SKM-1 (cell line): ENCODE results near the gene UBLCP1.
"Not testable (repeated sequence)": the region's sequence is repeated elsewhere in the genome, so short reads cannot be mapped to it uniquely, and the experiment has no call there.

ENCODE experiments used
- DNase-seq: peaks from one replicate; lab custom pipeline; 2025; ENCODE audit not compliant: unreplicated experiment; lab: John Stamatoyannopoulos, UW

UBLCP1 gene

GRCh38 chr5:159249158-159249557 is 13.9 kb upstream of the UBLCP1 start:
- no peak for DNase-seq

DNA sequence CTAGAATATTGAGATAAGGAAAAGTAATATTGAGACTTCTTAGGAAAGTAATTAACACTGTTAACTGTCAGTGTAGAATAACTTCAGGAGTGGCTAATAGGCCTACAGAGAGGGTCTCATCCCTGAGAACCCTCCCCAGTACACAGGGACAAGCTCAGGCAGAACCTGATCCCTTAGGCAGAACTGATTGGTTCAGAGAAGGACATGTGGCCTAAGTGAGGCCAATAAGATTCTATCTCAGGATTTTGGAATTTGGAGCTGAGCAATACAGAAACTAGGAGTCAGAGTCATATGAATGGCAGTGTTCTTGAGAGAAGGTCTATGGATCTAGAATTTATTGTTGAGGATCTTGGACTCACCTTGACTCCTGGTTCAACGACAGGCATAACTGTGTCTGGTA is 10.9 kb upstream of the UBLCP1 start:
- no peak for DNase-seq

GRCh38 chr5:159257007-159257406 is 6.1 kb upstream of the UBLCP1 start:
- DNase-seq, result no peak

DNA sequence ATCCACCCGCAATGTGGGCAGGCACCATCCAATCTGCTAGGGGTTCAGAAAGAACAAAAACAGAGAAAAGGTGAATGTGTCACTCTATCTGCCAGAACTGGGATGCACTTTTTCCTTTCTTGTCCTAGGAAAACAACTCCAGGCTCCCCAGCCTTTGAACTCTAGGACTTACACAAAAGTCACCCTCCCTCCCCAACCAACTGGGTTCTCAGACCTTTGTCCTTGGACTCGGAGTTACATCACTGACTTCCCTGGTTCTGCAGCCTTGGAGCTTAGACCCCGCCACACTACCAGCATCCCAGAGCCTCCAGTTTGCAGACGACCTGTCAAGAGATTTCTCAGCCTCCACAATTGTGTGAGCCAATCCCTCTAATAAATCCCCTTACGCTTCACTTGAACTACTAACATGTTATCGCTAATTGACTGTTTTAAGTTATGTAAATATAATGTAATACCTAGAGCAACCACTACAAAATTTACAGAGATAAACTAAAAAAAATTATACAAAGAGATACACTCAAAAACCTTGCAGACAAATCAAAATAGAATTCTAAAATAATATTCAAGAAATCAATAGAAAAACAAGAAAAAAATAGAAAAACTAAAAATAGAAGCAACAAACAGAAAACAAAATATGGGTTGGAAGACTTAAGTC is 5.3 kb upstream of the UBLCP1 start:
- DNase-seq, result no peak

- no peak for DNase-seq
Observed at GRCh38 chr5:159258361-159258760, 4.7 kb upstream of the UBLCP1 start.

GRCh38 chr5:159260212-159260611 is 2.9 kb upstream of the UBLCP1 start:
- not testable (repeated sequence) for DNase-seq

DNA sequence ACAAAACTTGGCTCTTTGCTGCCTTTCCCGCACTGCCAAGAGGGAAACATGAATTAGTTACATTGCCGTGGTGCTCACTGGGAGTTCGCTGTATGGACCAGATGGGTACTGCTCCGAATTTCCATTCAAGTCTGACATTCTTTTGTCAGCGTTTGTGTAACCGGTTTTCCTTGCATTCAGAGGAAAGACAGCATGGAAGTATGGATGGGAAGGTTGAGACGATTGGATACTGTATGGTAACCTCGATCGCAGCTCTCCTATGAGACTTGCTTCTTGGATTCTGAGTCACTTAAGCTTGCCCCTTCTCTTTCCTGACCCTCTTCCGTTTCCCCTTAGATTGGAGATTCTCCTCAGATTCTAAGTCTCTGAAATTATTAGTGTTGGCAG is 625 bp upstream of the UBLCP1 start:
- DNase-seq, result no peak

DNA sequence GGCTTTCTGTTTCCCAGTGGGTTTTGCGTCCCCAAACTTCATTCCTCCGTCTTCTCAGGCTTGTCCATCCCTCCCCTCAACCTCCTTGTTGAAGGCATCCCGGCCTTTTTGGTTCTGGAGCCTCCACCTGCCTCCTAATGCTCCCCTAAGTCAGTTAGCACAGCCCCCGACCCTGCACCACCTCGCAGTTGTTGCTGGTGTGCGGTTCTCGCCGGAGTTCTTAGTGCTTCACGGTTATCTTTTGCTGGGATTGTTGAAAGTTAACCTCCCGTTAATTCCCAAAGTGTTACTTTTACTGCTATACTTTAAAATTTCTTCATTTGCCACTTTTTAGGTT is 447 bp downstream of the UBLCP1 start:
- DNase-seq, result no peak

- DNase-seq, result not testable (repeated sequence)
Observed at GRCh38 chr5:159266764-159267163, 3.7 kb downstream of the UBLCP1 start.

DNA sequence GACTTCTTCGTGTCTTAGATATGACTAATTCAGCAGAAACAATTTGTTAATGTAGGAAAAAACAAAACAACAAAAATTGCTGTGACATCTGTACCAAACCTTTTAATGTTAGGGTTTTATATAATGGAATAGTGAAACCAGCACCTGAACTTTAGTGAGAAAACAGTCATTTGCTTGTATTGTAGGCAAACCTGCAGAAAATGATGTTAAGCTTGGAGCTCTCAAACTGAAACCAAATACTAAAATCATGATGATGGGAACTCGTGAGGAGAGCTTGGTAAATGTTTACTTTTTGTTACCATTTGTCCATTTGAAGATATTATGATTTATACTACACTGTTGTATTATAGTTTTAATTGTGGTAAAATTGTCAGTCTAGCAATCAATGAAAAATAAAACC is 6.6 kb downstream of the UBLCP1 start:
- DNase-seq, result no peak

DNA sequence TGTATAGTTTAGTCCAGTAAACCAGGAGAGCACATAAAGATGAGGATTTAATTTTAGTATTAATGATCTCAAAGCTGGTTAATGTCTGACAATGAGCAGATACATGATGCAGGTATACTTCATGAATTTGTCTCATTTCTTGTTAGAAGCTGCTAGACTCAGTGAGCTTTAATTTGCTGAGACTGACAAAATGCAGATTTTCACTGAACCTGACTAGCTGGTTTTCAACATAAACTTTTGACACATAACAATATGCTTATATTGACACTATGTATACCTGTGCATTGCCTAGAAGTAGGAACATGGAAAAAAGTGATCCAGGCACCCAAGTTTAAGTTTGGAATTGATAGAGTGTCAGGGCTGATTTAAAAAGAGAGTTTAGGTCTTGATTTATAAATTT is 10.8 kb downstream of the UBLCP1 start:
- DNase-seq, result no peak

DNA sequence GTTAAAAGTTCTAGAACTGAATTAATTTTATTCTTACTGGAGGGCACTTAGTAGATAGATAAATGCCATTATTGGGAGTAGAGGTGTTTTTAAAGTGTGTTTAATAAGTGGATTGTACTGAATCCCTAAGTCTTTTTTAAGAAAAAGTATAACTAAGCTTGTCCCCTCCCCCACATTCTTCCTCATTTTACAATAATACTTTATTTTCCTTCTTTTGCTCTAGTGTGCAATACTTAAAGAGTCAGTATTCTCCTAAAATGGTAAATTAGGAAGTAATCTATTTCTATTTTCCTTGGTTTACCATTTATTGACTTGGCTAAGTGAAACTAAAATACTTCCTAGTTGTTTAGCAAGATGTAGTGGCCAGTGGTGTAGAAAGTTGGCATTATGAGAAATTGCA is 11.6 kb downstream of the UBLCP1 start:
- DNase-seq, result no peak

- DNase-seq, result no peak
Observed at GRCh38 chr5:159286420-159287035, 23.4 kb downstream of the UBLCP1 start.

DNA sequence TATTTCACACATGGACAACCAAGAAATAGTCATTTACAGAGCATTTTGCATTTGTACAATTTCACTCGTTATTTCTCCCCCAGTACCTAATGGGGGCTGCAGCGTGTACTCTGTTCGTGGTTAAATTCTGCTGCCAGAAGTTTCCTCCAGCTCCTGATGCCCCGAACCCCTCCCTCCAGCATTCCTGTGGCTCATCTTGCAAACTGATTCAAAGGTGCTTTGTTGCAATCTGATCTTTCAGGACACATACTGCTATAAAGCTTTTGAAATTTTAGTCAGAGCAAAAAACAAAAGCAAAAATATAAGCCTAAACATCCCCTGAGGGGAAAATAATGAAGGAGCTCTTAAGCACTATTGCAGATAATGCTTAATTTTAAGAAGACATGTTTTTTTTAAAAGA is 27.7 kb downstream of the UBLCP1 start:
- DNase-seq, result no peak

GRCh38 chr5:159294921-159295320 is 31.8 kb downstream of the UBLCP1 start:
- no peak for DNase-seq

GRCh38 chr5:159297300-159297699 is 34.2 kb downstream of the UBLCP1 start:
- not testable (repeated sequence) for DNase-seq

DNA sequence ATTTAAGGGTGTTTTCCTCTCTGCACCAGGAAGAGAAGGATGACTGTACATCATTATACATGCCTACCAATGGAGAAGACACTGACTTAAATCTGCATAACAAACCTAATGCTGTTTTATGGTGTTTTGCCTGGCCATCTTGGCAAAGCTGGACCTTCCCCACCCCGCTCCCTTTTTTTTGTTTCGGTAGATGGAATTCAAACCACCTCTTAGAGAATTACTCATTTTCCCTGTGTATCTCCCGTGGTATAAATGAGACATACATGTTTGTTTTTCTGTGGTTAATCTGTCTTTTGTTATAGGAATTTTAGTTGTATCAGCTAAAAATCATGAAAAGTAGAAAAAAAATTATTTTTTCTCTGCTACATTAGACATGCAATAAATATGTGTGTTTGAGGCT is 38.4 kb downstream of the UBLCP1 start:
- DNase-seq, result no peak

DNA sequence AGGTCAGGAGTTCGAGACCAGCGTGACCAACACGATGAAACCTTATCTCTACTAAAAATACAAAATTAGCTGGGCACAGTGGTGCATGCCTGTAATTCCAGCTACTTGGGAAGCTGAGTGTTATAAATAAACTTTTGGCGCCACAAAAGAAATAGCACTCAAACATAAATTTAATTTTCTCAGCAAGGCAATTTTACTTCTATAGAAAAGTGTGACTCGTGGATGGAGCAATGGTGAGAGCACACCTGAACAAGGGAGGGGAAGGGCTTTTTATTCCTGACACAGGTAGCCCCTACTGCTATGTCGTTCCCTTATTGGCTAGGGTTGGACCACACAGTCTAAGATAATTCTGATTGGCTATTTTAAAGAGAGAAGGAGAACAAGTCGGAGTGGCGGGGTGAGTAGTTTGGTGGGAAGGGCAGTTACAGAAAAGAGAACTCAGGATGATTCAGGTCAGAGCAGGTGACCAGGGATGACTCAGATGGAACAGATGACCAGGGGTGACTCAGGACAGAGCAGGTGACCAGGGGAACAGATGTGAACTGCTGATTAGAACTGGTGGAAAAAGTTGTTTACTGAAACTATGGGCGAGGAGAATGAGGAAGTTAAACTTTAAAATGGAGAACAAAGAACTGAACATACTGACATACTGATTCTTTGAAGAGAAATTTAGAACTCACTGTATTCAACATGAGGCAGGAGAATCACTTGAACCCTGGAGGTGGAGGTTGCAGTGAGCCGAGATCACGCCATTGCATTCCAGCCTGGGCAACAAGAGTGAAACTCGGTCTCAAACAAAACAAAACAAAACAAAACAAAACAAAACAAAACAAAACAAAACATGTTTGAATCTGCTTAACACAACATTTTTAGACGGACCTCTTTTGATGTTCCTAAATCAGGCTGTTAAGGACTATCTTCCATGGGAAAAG is 39.1 kb downstream of the UBLCP1 start:
- DNase-seq, result peak; percentile 72

- DNase-seq, result no peak
Observed at GRCh38 chr5:159303286-159303685, 40.2 kb downstream of the UBLCP1 start.

DNA sequence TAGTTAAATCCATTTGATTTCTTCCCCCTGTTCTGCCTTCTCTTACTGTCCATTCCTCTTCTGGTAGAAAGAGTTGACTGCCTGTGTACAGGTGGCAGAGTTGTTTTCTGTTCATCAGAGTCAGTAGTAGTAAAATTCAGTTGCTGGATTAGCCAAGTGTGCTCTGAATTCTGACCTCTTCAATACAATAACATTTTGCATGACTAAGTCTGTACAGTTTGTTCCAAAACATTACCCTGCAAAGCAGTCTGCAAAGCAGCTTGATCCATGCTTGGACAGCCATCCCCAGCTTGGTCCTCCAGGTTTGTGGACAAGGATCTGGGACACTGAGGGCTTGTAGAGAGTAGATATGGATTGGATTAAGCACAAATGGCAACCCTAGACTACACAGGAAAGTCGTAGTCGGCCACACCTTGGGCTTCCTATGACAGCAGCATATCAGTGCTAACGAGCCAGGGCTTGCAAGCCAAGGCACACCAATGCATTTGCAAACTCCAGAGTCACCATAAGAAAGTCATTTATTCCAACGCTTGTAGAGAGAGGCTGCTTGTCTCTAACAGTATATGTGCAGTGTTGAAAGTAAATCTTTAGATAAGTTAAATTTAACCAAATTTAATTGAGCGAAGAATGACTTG is 42.0 kb downstream of the UBLCP1 start:
- no peak for DNase-seq

DNA sequence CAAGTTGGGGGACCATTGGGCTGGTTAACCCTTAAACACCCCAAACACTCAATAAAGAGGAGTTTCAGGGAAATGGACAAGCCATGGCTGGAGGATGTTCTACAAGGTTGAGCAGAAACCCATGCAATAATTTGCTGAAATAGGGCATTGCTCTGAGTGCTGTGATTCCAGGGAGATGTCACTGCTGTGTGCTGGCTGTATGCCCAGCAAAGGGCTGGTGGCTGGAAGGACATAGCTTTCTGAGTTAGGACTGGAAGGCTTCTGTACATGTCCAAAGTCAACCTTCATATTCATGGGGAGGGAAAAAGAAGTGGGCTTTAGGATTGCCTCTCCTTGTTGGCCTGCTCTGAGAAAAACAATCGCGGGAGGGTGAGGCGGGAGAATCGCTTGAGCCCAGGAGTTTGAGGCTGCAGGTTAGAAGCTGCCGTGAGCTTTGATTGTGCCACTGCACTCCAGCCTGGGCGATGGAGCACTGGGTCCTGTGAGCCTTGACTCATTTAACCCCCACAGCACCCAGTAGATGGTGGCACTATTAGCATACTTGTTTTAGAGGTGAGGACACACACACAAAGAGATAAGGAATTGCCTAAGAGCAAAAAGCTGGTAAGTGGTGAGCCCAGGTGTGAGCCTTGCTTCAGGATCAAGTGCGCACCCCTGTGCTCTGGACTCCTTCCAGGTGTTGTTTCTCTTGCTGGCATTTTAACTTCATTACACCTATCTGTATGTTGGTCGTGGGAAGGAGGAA is 46.8 kb downstream of the UBLCP1 start:
- no peak for DNase-seq
